B cell (primary cell): Measurements from ENCODE around the gene MYOCD.

Source experiments
- CTCF ChIP-seq: fragments of 200-600 bp; IDR thresholded peaks from one replicate; pipeline ENCODE4 v1.8.0; 2022; ENCODE audit warnings: antibody characterized with exemption, mild to moderate bottlenecking
- EZH2 ChIP-seq: IDR thresholded peaks from 2 replicates; pipeline ENCODE4 v1.6.1; 2012; ENCODE audit warnings: borderline replicate concordance, low read depth, mild to moderate bottlenecking, moderate library complexity, low read length; ENCODE audit not compliant: insufficient read depth, poor library complexity, severe bottlenecking

- TF ChIP-seq CTCF (no peak), EZH2 (no peak)
Measured at GRCh38 chr17:12691173-12691572, 25.5 kb downstream of the MYOCD start.
